ENCODE data around the gene ALKBH3.

The ALKBH3 gene

DNA sequence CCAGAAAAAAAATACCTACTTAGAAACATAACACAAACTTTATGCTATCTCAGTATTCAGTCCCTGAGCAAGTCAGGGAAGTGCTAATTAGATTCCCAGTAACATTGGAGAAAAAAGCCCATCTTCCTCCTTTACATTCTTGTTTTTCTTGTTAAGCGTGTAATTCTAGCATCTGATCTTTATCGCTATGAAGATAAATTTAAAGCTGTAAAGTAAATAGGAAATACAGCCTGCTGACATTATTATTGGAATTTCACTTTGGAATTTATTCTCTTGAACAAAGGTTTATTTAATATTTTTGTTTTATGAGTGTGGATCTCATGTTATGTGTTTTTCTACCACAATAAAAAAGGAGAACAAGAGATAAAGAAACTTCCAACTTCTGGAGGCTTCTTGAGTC lies 13.9 kb downstream of the ALKBH3 start:
- no peak for DNase-seq (ENCODE audit: low read depth in 2 of 2)

DNA sequence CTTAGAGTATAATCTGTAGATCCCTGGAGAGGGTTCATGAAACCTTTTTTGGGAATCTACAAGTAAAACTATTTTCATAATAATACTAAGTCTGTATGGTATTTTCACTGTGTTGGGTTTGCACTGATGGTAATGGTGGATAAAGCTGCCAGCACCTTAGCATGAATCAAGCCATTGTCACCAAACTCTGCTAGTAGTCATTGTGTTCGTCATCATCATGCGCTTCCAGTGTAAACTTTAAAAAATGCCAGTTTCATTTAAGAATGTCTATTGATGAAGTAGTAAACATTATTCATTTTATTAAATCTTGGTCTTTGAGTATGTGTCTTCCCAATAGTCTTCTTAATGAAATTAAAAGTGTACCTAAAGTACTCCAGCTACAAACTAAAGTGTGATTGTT lies 15.0 kb downstream of the ALKBH3 start:
- no peak for DNase-seq (ENCODE audit: low read depth in 2 of 2)

DNA sequence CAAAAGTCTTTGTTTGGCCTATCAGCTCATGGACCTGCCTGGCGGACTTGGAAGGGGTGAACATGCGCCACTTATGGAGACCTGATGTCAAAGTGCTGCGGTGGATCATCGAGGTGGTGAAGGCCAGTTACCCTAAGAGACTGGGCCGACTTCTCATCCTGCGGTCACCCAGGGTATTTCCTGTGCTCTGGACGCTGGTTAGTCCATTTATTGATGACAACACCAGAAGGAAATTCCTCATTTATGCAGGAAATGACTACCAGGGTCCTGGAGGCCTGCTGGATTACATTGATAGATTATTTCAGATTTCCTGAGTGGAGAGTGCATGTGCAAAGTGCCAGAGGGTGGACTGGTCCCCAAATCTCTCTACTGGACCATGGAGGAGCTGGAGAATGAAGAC lies 17.9 kb downstream of the ALKBH3 start:
- no peak for DNase-seq (ENCODE audit: low read depth in 2 of 2)

DNA sequence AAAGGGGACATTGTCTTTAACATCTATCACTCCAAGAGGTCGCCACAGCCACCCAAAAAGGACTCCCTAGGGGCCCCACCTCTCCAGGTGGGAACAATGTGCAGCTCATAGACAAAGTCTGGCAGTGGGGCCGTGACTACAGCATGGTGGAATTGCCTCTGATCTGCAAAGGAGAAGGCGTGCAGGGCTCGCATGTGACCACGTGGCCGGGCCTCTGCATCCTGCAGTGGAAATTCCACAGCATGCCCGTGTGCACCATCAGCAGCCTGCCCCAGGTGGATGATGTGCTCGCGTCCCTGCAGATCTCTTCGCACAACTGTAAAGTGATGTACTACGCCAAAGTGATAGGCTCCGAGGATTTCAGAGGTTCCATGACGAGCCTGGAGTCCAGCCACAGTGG lies 18.5 kb downstream of the ALKBH3 start:
- DNase-seq (ENCODE audit: low read depth in 2 of 2) = no peak

DNA sequence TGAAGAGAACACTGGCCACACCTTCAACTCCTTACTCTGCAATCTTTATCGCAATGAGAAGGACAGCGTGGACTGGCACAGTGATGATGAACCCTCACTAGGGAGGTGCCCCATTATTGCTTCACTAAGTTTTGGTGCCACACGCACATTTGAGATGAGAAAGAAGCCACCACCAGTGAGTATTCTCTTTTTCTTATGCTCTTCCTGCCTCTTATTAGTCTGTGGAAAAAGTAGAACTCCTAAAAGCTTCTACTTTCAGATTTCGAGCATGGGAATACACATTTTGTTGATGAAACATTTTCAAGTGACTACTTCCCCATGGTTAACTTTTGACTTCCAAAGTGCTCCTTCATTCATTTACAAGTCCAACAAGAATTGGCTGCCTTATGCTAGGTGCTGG lies 20.9 kb downstream of the ALKBH3 start:
- DNase-seq (ENCODE audit: low read depth in 2 of 2) = no peak

DNA sequence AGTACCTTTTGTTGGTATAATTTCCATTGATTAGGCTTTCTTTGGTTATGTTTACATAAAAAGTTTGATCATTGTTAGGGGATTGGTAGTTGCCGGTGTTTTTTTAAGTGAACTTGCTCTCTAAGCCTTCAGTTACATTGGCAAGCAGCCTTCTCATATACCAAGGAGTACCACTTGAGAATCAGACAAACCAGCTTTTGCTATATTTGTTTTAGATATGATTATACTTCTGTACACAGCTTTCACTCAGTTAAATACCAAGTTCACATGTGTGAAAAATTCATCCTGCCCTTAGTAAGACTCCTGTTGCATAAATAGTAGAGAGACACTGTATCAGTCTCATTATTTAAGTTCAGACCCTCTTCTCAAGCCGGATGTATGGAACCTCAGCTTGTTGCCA lies 22.4 kb downstream of the ALKBH3 start:
- DNase-seq (ENCODE audit: low read depth in 2 of 2) = no peak

DNA sequence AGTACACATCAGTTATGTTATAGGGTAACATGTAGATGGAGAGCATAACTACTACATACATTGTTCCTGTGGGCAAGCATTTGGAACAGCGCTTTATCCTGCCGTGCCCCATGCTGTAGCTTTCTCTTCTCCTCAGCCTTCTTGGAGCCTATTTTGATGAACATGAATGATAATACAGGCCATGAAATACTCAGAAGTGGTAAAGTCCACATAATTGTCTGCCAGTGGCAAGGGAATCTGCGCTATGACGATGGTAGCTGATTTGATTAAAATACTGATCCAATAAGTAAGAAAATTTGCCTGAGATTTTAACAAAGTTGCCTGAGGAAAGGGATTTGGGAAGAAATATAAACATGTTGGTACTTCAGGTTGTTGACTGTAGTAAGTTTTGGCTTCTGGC lies 23.3 kb downstream of the ALKBH3 start:
- DNase-seq (ENCODE audit: low read depth in 2 of 2) = no peak

DNA sequence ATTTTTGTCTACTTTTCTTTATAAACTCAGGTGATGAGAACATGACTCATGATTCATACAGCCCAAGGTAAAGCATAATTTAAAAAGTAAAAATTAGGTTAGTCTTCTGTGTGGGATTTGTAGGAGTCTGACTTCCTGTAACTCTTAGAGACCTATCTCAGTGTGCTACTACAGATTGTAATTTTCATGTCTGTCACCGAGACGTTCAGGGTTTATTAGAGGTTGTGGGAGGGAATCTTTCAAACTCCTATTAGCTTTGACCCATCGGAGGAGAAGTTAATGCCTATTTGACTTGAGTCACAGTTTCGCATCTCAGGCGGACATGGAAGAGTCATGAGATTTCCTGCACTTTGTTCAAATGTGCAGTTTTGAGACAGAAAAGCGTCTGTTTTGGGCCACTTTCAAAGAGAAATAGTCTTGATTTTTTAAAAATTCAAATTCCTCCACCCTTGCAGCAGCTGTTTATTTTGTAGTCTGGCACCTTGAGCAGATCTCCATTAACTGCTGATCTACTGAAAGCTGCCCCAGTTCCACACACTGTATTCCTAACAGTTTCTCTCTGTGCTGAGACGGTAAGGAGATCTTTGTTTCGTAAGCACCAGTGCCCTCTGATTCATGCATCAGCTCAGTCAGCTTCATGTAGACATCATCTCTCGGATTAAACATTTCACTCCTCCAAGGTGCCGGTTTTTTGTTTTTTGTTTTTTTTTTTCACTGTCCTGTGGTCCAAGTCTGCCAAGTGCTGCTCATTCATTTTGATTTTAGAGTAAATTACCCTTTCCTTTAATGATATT lies 24.3 kb downstream of the ALKBH3 start:
- no peak for DNase-seq (ENCODE audit: low read depth in 2 of 2)

DNA sequence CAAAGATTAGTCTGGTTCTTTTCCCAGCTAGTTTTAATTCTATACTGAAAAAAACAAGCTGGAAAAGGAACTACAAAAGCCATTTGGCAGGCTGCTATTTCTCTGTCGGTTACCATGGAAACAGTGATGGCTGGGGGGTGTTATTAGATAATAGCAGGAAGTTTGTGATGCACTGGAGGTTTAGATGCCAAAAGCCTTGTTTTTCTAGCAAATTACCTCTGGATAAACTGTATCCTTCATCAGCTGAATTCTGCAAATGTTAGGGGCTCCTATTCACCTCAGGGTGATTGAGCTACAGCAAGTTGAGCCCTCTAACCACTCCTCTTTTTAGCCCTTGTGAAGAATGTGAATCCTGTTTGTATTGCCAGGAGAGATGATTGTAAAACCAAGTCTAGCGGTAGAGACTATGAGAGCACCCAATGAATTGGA lies 25.2 kb downstream of the ALKBH3 start:
- DNase-seq (ENCODE audit: low read depth in 2 of 2) = no peak

DNA sequence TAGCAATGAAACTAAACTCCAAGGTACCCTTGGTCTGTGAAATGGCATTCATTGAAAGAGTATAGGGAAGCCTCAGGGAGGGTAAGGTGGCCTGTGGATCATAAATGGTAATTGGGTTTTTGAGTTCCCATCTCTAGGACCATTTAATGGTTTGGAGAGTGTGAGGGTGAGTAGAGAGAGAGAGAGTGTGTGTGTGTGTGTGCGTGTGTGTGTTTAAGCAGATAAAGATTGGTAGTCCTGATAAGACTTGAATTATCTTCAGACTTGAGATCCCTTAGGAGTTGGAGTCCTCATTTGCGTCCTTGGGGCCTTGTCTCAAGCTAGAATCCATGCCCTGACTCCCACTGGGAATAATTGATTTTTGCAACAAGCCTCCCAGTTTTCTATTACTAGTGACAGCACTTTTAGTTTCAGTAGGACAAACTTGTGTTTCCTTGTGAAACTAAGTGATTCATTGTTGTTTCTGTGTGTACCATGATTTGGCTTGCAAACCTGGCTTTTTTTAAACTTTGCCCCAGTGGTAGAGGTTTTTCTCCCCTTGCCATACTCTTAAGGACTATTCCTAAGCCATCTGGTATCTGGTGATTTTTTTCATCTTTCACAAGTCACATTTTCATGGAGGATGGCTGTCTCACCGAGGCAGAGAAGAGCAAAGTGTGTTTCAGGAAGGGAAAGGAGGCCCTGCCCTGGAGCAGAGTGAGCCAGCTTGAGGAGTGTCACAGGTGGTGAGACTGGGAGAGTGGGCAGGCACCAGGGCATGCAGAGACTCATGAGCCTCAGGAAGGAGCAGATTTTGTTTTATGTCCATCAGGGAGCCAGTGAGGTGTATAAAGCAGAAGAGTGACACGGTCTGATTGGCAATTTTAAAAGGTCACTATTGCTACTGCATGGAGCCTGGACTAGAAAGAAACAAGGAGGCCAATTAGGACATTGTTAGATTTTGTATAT lies 26.7 kb downstream of the ALKBH3 start:
- DNase-seq (ENCODE audit: low read depth in 2 of 2) = no peak

DNA sequence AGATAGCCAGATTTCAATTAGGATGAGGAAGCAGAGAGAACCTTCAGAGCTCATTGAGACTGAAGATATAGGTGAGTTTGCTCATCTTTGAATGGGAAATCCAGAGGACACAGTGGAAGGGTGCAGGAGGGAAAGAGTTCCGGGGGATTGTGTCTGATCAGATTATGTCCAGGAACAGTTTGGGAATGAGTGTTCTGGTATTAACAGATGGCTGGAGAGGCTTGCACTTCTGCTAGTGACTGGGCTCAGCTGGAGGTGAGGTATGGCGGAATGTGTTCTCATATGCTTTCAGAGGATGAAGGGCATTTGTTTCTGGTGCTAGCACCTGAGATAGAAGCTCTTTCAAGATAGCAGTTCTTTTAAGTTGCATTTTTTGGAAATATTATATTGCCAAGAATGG lies 27.6 kb downstream of the ALKBH3 start:
- no peak for DNase-seq (ENCODE audit: low read depth in 2 of 2)

DNA sequence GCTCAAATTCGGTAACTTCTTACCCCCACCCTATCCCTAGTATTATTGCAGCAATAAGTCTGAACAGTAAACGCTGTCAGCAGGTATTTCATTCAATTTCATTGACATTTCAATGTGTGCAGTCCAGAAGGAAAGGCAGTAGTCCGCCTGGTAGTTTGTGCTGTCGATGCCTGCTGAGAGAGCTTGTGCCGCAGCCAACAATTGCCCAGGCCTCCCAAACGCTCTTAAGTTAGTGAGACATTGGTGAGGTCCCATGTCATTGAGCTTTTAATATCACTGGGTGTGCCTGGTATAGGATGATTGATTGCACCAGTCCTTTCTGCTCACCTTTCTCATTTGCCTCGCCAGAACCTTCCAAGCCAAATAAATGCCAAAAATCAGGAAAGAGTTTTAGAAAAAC lies 28.1 kb downstream of the ALKBH3 start:
- no peak for DNase-seq (ENCODE audit: low read depth in 2 of 2)

DNA sequence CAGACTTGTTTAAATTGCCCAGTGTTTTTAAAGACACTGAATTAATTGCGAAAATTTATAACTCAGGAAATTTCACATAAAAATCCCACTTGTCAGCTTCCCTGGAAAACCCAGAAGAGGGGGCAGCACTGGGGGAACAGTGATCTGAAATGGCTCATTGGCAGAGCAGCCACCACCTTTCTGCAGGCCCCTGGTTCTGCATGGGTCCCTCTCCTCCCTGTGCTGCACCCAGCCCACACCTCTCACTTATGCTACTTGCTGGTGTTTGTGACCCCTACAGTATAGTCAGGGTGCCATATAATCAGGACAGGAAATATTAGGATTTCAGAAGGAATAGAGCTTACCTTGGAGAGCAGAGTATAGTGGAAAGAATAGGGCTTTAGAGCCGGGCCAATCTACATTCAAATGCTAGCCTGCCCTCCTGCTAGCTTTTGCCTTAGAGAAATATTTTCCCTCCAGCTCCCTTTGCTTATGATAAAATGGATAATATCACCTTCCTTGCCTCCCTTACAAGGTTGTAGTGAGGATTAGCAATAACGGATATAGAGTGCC lies 33.3 kb downstream of the ALKBH3 start:
- DNase-seq (ENCODE audit: low read depth in 2 of 2) = no peak

DNA sequence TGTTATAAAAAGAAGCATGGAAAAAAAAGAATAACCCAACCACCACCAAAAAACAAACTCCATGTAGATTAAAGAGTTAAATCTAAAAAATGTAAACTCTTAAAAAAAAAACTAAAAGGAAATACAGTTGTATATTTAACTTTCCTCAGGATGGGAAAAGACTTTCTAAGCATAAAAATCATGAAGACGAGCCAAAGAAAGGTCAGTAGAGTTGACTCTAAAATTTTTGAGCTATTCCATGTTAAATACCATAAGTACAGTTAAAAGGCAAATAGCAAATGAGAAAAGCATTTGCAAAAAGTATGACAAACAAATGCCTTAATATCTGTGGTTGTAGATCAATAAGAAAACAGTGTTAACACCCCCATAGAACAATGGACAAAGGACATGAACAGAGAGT lies 33.8 kb downstream of the ALKBH3 start:
- no peak for DNase-seq (ENCODE audit: low read depth in 2 of 2)

DNA sequence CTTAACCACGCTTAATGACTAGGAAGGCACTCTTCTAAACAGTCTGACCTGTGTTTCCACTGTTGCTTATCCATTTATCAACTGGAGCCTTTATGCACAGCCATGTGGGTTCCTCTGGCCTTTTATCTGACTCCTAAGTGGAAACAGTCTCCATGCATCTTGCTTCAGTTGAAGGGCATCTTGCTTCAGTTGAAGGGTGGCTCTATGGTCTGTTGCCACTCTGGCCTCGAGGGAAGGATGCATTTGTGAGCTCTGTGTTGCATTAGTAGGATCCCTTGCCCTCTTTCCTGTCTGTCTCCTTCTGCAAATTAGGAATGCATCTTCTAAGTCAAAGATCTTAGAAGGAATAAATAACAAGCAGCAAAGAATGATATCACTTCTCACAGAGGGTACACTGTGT lies 36.0 kb downstream of the ALKBH3 start:
- no peak for DNase-seq (ENCODE audit: low read depth in 2 of 2)

DNA sequence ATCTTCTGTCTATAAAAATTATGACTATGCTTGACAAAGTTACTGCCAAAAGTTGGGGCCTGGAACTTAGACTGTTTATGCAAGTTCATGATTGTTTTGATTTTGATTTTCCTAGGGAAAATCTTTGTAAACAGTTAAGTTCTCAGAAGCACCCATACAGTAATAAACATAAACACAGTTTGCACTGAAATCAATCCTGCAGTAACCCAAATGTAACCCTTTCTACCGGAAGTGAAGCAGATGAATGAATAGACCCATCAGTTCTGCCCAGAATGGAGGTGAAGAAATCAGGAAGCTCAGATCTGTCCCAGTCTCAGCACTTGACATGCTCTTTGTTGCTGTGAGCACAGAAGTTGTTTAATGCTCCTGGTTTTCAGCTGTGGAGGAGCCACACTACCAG lies 37.2 kb downstream of the ALKBH3 start:
- no peak for DNase-seq (ENCODE audit: low read depth in 2 of 2)

DNA sequence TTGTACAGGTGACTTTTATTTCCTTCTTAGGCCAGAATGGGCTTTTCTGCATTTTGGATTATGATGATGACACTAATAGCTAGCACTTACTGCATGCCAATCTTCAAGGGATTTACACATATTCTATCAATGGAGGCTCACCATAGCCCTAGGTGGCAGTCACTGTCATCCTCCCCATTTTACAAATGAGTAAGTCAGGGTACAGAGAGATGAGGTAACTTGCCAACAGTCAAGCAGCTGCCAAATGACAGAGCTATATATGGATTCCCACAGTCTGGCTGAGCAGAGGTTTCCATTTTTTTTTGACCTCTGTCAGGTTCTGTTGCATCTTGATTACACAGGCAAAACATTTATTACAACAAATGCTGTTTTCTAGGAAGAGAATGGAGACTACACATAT lies 38.0 kb downstream of the ALKBH3 start:
- DNase-seq (ENCODE audit: low read depth in 2 of 2) = no peak

DNA sequence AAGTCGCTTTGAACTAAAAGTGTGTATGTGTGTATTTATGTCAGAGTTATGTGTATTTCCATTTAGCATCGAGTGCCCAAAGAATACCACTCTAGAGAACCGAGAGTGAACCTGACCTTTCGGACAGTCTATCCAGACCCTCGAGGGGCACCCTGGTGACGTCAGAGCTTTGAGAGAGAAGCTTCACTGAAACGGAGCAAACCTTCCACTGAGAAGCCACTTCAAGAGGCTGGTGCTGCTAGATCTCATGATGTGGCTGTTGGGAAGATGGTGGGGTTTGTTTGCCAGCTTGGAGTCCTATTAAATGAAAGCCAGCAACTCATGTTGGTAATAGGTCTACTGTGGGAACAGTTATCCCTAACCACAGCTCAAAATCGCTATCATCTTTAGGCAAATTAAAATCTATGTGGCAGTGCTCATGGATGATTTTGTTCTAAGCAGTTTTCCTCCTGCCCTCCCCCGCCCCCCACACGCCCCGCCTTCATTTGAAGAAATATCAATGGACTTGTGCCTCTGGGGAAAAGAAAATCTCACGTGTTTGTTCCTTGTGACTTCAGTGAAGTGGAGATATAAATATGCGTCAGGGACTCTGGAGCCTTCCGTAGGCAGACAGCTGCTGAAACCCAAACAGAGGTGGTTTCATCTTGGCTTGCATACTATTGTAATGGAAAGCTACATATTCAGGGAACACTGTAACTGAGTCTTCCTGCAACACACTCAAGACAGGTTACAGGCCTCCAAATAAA lies 39.4 kb downstream of the ALKBH3 start:
- no peak for DNase-seq (ENCODE audit: low read depth in 2 of 2)

DNA sequence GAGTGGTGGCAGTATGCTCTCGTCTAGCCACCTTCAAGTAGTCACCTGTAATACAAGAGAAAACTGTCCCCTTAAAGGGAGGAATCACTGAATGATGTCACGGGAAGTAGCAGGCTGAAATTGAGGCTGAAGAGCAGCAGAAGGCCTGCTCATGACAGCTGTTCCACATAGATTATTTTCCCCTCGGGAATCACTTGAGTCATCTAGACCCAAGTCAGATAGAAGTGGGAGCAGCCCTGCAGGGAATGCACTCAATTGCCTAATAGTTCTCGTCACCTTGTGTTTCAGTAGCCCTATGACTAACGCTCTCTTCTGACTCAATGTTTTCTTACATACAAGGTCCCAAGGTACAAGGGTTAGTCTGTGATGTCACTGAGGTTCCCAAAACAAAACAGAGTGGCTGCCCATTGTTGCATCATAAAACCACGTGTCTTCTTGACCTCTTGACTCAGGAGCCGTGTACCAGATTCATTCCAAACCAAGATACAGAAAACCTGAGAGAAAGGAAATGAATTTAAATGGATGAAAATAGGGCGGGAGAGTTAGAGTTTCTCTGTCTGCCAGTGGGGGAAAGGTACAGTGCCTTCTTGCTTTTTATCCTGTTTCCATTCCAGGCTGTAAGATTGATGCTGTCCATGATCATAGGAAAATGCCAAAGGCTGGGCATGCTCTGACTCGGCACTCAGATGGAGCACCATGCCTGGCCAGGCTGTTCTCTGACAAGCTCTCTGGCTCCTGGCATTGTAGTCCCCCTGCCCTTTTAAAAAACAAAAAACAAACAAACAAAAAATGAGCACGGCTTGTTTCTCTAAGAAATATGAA lies 40.2 kb downstream of the ALKBH3 start:
- no peak for DNase-seq (ENCODE audit: low read depth in 2 of 2)

DNA sequence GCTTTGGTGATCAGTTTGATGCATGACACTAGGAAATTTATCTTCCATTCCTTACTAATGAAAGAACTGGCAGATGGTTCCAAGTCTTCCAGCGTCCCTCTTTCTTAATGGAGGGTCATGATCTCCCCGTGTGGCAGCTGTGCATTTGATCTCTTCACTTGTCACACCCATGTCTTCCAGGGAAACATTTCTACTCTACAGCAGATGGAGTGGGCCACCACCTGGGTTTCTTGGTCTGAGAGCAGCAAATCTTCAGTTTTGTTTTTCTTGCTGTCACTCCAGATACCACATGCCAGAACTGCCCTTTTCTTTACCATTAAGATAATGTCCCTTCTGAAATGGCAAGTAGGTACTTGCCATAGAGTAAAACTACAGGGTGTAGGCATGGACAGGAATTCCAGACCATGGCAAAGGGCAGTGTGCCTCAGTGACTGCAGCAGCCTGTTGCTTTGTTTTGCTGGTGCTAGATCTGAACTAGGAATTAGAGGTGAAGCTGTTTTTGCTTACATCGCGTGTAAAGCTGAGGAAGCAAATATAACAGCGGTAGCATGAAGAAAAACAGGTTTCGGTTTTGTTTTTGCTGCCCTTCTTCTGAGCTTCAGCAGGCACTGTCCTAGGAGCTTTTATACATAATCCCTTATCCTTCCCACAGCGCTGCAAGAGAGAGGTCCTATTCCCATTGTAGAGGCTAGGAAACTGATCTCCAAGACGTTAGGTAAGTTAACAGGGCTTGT lies 41.1 kb downstream of the ALKBH3 start:
- no peak for DNase-seq (ENCODE audit: low read depth in 2 of 2)

DNA sequence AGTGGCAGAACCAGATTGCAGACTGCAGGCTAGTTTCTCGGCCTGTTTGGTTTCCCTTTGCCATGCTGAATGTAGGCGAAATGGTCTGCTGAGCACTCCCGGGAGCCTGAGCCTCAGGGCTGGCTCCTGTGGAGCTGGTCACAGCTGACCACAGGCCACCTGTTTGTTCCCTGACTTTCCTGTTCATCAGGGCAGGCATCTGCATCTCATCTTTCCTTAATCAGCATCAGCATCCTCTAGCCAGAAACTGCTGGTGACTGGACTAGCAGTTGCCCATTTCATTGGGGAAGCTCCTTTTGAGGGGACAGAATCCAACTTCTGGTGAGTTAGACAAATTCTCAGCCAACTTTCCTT lies 41.6 kb downstream of the ALKBH3 start:
- no peak for DNase-seq (ENCODE audit: low read depth in 2 of 2)
